Measurements from ENCODE around the gene PALM3. TPM values are rescaled to one million over a fixed set of nuclear protein-coding genes. Genes with fewer than 3 reads are reported as not detected.
A peak's percentile ranks its signal among the peaks of the same experiment; 100 is the strongest.

The PALM3 gene
- total RNA-seq, 2 experiments from 2014 or later = not detected

DNA sequence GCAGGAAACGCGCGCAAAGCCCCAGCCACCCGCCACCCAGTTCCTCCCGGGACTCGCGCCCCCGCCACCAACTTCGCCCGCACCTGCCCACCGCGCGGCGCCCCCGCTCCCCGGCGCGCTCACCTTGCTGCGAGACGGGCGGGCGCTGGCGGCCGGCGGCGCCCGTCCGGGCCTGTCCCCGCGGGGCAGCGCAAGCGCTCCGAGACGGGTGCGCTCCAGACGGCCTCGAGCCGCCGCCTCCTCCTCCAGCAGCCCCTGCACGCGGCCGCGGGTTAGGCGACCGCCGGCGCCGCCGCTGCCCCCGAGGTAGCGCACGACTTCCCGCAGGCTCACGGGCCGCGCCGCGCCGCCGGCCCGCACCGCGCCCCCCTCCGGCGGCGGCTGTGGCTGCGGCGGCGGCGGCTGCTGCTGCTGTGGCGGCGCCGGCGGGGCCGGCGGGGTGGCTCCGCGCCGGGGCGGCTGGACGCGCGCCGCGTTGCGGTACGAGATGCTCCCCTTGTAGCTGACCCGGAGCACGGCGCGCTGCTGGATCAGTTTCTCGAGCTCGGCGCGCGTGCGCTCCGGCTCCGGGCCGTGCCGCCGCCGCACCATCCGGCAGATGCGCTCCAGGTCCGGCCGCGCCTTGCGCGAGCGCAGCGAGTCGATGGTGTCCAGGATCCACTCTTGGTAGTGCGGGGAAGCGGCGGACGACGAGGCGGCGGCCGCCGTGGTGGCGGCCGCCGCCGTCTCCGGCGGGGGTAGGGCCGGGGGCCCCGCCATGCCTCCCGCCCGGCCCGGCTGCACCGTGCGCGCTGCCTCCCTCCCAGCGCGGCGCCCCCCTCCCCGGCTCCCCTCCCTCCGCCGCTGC is 28.0 kb upstream of the PALM3 start:
- DNase-seq (peak; percentile 64), ATAC-seq (no peak)
- TF ChIP-seq CTCF (IDR thresholded peaks at IDR 0.05) = no peak
- CTCF ChIA-PET = interaction anchor here (0.6 to 4.3 kb wide), 4 partner anchors 17 to 228 kb away, joined by 3 to 16 read pairs (median 3); partner anchors contain the start of genes ASF1B and MISP3
- peaks cover 16% of the 10 kb centered on the region for H3K4me1 Mint-ChIP-seq (ENCODE audit: low read depth)
- H3K27ac Mint-ChIP-seq = peak overlapping the region; percentile 75
- intact Hi-C loops (cut with micrococcal nuclease) = no loop called here
- no peaks in the 10 kb centered on the region for H3K27me3 Mint-ChIP-seq
- peaks cover 11% of the 10 kb centered on the region for H3K9me3 Mint-ChIP-seq
- H3K4me3 Mint-ChIP-seq = peak overlapping the region; percentile 77
- POLR2A ChIA-PET = interaction anchor here (0.9 to 2.5 kb wide), 3 partner anchors 13 to 24 kb away, joined by 3 to 9 read pairs (median 3); no protein-coding TSS in a partner anchor
- H3K36me3 Mint-ChIP-seq (ENCODE audit: low read depth) = peaks cover 37% of the 10 kb centered on the region

- ChIA-PET POLR2A (interaction anchor here (0.9 to 2.5 kb wide), 2 partner anchors 12 to 24 kb away, joined by 3 to 9 read pairs; no protein-coding TSS in a partner anchor), CTCF (interaction anchor here (1.0 to 4.3 kb wide), 3 partner anchors 17 to 227 kb away, joined by 3 to 16 read pairs (median 3); partner anchors contain the start of genes ASF1B and MISP3)
- peak; percentile 51 for TF ChIP-seq CTCF (IDR thresholded peaks at IDR 0.05)
- ATAC-seq (no peak), DNase-seq (no peak)
- intact Hi-C loops (cut with micrococcal nuclease) = no loop called here
- Mint-ChIP-seq H3K4me1 (ENCODE audit: low read depth) (peaks cover 16% of the 10 kb centered on the region), H3K4me3 (peak overlapping the region; percentile 77), H3K36me3 (ENCODE audit: low read depth) (peaks cover 33% of the 10 kb centered on the region), H3K9me3 (peaks cover 11% of the 10 kb centered on the region), H3K27ac (peak overlapping the region; percentile 75), H3K27me3 (no peaks in the 10 kb centered on the region)
These were observed 27.5 kb upstream of the PALM3 start for GRCh38 chr19:14089412-14089661.

- ATAC-seq (no peak), DNase-seq (no peak)
- TF ChIP-seq CTCF (IDR thresholded peaks at IDR 0.05) = no peak
- intact Hi-C loops (cut with micrococcal nuclease) = no loop called here
- CTCF ChIA-PET = interaction anchor here (1.0 to 4.3 kb wide), 3 partner anchors 16 to 227 kb away, joined by 3 to 16 read pairs (median 3); partner anchors contain the start of genes ASF1B and MISP3
- Mint-ChIP-seq H3K4me1 (ENCODE audit: low read depth) (peaks cover 16% of the 10 kb centered on the region), H3K27ac (peak overlapping the region; percentile 75), H3K4me3 (peak overlapping the region; percentile 77), H3K27me3 (no peaks in the 10 kb centered on the region), H3K9me3 (peaks cover 11% of the 10 kb centered on the region), H3K36me3 (ENCODE audit: low read depth) (peaks cover 33% of the 10 kb centered on the region)
- POLR2A ChIA-PET = interaction anchor here (0.9 to 2.5 kb wide), 2 partner anchors 12 to 25 kb away, joined by 3 to 9 read pairs; no protein-coding TSS in a partner anchor
These were observed 26.9 kb upstream of the PALM3 start for GRCh38 chr19:14088634-14089411.

DNA sequence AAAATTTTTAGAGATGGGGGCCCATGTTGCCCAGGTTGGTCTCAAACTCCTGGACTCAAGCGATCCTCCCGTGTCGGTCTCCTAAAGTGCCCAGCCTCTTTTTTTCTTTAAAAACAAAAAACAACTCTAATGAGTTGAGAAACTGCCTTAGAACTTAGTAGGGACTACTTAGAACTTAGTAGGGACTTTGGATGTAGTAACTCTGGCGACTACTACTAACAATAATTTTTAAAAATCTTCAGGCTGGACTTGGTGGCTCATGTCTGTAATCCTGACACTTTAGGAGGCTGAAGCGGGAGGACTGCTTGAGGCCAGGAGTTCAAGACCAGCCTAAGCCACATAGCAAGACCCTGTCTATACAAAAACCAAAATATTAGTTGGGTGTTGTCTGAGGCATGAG is 24.2 kb upstream of the PALM3 start:
- no peak overlapping the region for H3K27ac Mint-ChIP-seq
- H3K36me3 Mint-ChIP-seq (ENCODE audit: low read depth) = peaks cover 21% of the 10 kb centered on the region
- peaks cover 11% of the 10 kb centered on the region for H3K4me1 Mint-ChIP-seq (ENCODE audit: low read depth)
- ATAC-seq (no peak), DNase-seq (no peak)
- H3K9me3 Mint-ChIP-seq = no peaks in the 10 kb centered on the region
- CTCF ChIA-PET = interaction anchor here (0.5 to 4.3 kb wide), 2 partner anchors 14 to 49 kb away, joined by 3 to 16 read pairs; partner anchors contain the start of gene MISP3
- intact Hi-C loops (cut with micrococcal nuclease) = no loop called here
- no peaks in the 10 kb centered on the region for H3K27me3 Mint-ChIP-seq
- H3K4me3 Mint-ChIP-seq = no peak overlapping the region
- POLR2A ChIA-PET = no interaction called here
- no peak for TF ChIP-seq CTCF (IDR thresholded peaks at IDR 0.05)
